ENCODE measurements around the gene BRSK2. TPM values are rescaled to one million over a fixed set of nuclear protein-coding genes. Genes with fewer than 3 reads are reported as not detected.

The BRSK2 gene
- total RNA-seq, 1 donor from 2014 or later = 4.0 TPM

DNA sequence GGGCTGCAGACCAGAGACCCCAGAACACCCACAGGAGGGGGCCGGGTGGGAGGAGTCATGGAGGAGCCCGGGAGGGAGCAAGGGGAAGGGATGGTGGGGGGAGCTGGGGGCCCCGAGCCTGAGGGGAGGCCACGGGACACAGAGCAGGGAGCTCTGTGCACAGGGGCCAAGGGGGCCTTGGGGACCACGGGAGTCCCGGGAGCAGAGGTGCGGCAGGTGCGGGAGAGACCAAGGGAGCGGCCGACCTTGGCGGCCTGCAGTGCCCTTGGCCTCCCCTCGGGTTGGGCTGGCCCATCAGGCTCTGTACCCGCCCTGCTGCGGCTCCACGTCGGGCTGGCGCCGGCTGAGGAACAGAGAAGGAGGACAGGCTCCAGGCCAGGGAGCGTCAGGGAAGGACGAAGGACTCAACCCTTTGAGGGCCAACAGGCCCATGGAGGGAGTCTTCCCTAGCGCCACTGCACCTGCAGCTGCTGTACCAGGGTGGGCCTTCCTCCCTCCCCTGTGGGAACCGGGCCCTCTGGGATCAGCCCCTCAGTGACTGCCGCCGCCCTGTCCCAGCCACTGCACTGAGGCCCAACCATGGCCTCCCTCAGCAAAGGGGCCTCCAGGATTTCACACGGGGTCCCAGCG, 17.8 kb upstream of the BRSK2 start:
- Mint-ChIP-seq H3K9me3 (ENCODE audit: unreplicated experiment) (peaks cover 5% of the 10 kb centered on the region), H3K27me3 (ENCODE audit: unreplicated experiment) (peaks cover 3% of the 10 kb centered on the region), H3K36me3 (ENCODE audit: low read depth, unreplicated experiment) (peaks cover 5% of the 10 kb centered on the region), H3K4me3 (ENCODE audit: unreplicated experiment) (no peak overlapping the region), H3K4me1 (ENCODE audit: unreplicated experiment) (no peaks in the 10 kb centered on the region), H3K27ac (ENCODE audit: unreplicated experiment) (no peak overlapping the region)
- no peak for DNase-seq (ENCODE audit: low spot score)
- TF ChIP-seq, protein P1, sequence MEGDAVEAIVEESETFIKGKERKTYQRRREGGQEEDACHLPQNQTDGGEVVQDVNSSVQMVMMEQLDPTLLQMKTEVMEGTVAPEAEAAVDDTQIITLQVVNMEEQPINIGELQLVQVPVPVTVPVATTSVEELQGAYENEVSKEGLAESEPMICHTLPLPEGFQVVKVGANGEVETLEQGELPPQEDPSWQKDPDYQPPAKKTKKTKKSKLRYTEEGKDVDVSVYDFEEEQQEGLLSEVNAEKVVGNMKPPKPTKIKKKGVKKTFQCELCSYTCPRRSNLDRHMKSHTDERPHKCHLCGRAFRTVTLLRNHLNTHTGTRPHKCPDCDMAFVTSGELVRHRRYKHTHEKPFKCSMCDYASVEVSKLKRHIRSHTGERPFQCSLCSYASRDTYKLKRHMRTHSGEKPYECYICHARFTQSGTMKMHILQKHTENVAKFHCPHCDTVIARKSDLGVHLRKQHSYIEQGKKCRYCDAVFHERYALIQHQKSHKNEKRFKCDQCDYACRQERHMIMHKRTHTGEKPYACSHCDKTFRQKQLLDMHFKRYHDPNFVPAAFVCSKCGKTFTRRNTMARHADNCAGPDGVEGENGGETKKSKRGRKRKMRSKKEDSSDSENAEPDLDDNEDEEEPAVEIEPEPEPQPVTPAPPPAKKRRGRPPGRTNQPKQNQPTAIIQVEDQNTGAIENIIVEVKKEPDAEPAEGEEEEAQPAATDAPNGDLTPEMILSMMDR (IDR thresholded peaks at IDR 0.05; ENCODE audit: unreplicated experiment) = no peak

DNA sequence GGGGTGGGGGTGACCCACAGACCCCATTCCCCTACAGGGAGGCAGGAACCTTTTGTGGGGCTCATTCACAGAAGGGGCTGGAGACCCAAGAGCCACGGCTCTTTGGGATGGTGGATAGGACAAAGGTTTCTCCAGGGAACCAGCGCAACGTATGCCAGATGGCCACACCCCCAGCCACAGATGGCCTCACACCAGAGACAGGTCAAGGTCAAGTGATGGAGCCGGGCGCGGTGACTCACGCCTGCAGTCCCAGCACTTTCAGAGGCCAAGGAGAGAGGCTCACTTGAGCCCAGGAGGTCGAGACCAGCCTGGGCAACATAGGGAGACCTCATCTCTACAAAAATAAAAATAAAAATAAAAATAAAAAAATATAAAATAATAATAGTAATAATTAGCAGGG, 17.1 kb upstream of the BRSK2 start:
- TF ChIP-seq, protein P1 (IDR thresholded peaks at IDR 0.05; ENCODE audit: unreplicated experiment) = no peak
- Mint-ChIP-seq H3K4me1 (ENCODE audit: unreplicated experiment) (no peaks in the 10 kb centered on the region), H3K27me3 (ENCODE audit: unreplicated experiment) (peaks cover 3% of the 10 kb centered on the region), H3K27ac (ENCODE audit: unreplicated experiment) (no peak overlapping the region), H3K36me3 (ENCODE audit: low read depth, unreplicated experiment) (peaks cover 4% of the 10 kb centered on the region), H3K4me3 (ENCODE audit: unreplicated experiment) (no peak overlapping the region), H3K9me3 (ENCODE audit: unreplicated experiment) (peaks cover 4% of the 10 kb centered on the region)
- no peak for DNase-seq (ENCODE audit: low spot score)

DNA sequence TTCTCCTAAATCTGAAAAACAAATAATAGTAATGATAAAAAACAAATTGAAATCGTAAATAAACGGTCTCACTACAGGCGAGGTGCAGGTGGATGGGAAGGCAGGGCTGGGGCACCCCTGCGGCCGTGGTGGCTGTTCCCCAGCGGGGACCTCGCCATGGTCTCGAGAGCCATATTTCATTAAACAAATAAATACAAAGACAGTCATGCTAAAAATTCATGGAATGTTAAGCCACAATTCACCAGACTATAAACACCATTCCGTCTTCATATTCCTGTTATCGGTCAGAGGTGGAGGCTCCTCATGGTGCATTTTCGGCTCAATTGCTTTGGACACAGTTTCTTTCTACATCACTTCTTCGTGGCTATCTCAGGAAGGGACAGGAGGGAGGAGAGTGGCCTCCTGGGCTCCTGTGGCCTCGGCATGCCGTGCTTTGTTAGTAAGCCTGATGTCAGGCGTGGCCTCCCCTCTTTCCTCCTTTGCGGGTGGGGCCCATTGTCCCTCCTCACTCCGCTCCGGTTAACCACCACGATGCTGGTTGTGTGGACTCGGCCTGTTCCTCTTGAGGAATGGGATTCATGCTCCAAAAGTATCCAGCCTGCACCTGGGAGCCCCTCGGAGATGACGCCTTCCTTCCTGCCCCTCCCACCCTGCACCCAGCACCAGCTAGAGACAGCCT, 16.1 kb upstream of the BRSK2 start:
- Mint-ChIP-seq H3K9me3 (ENCODE audit: unreplicated experiment) (no peaks in the 10 kb centered on the region), H3K4me3 (ENCODE audit: unreplicated experiment) (no peak overlapping the region), H3K27me3 (ENCODE audit: unreplicated experiment) (peaks cover 3% of the 10 kb centered on the region), H3K36me3 (ENCODE audit: low read depth, unreplicated experiment) (peaks cover under 1% of the 10 kb centered on the region), H3K4me1 (ENCODE audit: unreplicated experiment) (no peaks in the 10 kb centered on the region), H3K27ac (ENCODE audit: unreplicated experiment) (no peak overlapping the region)
- TF ChIP-seq, protein P1 (IDR thresholded peaks at IDR 0.05; ENCODE audit: unreplicated experiment) = no peak
- DNase-seq (ENCODE audit: low spot score) = no peak

DNA sequence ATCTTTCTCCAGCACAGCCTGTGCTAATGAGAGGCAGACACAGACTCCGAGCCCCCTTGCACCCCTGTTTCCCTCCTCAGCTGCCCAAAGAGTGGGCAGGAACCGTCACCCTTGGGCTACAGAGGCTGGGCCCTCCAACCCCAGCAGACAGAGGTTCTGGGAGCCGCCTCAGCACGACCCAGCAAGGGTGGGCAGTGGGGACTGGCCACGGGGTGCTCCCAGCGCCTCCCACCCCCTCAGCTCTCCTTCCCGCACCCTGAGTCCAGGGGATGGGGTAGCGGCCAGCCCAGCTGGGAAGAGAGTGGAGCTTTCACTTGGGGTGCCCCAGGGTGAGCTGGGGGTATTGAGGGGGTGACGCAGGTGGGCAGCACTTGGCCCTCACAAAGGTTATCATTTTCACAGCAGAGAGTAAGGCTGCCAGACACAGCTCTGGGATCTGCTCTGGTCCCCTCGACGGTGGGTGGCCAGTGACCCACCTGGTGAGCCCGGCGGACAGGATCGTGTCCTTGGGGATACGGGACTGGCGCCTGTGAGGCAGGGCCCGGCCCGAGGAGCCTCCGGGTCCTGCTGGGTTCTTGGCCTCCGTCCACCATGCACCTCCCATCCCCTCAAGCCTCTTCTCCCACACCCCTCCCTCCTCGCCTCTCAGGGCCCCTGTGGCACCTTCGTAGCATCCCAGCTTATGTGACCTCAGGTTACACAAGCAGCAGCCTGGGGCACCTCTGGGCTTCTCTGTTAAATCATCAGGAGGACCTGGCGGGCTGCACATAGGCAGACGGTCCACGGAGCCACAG, 14.4 kb upstream of the BRSK2 start:
- TF ChIP-seq, protein P1 (IDR thresholded peaks at IDR 0.05; ENCODE audit: unreplicated experiment) = no peak
- no peaks in the 10 kb centered on the region for H3K9me3 Mint-ChIP-seq (ENCODE audit: unreplicated experiment)
- H3K36me3 Mint-ChIP-seq (ENCODE audit: low read depth, unreplicated experiment) = no peaks in the 10 kb centered on the region
- H3K4me1 Mint-ChIP-seq (ENCODE audit: unreplicated experiment) = peaks cover under 1% of the 10 kb centered on the region
- no peak for DNase-seq (ENCODE audit: low spot score)
- H3K27ac Mint-ChIP-seq (ENCODE audit: unreplicated experiment) = no peak overlapping the region
- peaks cover 3% of the 10 kb centered on the region for H3K27me3 Mint-ChIP-seq (ENCODE audit: unreplicated experiment)
- H3K4me3 Mint-ChIP-seq (ENCODE audit: unreplicated experiment) = no peak overlapping the region

DNA sequence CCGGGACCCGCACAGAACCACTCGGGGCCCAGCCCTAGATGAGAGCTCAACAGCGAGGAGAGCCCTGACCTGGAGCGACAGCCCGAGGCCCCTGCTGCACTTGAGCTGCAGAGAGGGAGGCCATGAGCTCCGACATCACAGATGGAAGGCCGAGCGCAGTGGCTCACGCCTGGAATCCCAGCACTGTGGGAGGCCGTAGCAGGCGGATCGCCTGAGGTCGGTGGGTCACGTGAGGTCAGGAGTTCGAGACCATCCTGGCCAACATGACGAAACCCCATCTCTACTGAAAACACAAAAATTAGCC, 13.8 kb upstream of the BRSK2 start:
- Mint-ChIP-seq H3K36me3 (ENCODE audit: low read depth, unreplicated experiment) (no peaks in the 10 kb centered on the region), H3K27ac (ENCODE audit: unreplicated experiment) (no peak overlapping the region), H3K4me3 (ENCODE audit: unreplicated experiment) (no peak overlapping the region), H3K27me3 (ENCODE audit: unreplicated experiment) (peaks cover 3% of the 10 kb centered on the region), H3K4me1 (ENCODE audit: unreplicated experiment) (peaks cover 2% of the 10 kb centered on the region), H3K9me3 (ENCODE audit: unreplicated experiment) (no peaks in the 10 kb centered on the region)
- DNase-seq (ENCODE audit: low spot score) = no peak
- TF ChIP-seq, protein P1 (IDR thresholded peaks at IDR 0.05; ENCODE audit: unreplicated experiment) = no peak
